Measurements from ENCODE around the gene TATDN2. TPM values are rescaled to one million over a fixed set of nuclear protein-coding genes. Genes with fewer than 3 reads are reported as not detected.

TATDN2 gene
- total and polyA plus RNA-seq, 9 of the 15 experiments (the other 6 are each of a cell fraction or from before 2014, with no cell fraction given) = 5.2 to 44.7 (median 25.8) TPM

DNA sequence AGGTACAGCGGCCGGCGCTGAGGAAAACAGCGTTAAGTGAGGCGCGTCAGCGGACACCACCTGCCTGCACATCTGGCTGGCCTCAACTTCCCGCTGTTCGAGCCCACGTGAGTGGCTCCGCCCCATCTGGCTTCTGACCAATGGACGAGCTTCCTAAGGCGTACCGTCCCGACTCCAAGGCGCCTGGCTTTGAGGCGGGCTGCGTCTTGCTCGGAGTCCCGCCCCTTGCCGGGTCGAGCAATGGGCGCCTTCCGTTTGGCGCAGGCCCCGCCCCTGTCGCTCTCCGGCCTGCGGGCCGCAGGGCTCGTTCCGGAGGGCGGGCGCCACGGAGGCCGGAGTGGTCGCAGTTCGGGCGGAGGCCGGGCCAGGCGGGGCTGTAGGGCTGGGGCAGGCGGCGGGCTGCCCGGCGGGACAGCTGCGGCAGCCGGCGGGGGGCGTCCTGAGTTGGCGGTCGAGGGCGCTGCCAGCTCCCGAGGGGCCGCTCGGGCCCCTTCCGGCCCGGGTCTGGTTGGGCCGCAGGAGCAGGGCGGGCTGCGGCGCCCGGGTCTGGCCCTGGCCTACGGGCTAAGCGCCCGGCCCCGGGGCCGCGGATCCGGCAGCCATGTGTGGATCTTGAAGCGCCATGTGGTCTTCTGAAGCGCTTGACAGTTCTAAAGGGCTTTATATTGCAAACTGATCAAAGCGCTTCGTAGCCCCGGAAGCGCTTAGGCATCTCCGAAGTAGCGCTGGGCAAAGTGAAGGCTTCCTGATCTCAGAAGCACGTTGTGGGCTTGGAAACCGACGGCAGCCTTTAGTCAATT, at the start of gene TATDN2 (continued):
- TF ChIP-seq ZNF165 (CRISPR knock-in tag; IDR thresholded peaks at IDR 0.05; ENCODE audit: borderline replicate concordance) (no peak), ZC3H4 (CRISPR knock-in tag; IDR thresholded peaks at IDR 0.05; ENCODE audit: borderline replicate concordance) (no peak), RHOXF2B (CRISPR knock-in tag; conservative IDR thresholded peaks at IDR 0.05) (no peak), SMARCA4 (IDR thresholded peaks at IDR 0.05) (no peak), FIP1L1 (IDR thresholded peaks at IDR 0.05; ENCODE audit: low read depth, low read length, poor library complexity, severe bottlenecking) (peak; percentile 84), ZNF133 (CRISPR knock-in tag; IDR thresholded peaks at IDR 0.05) (no peak), NFE2L1 (tag; IDR thresholded peaks at IDR 0.05; ENCODE audit: borderline replicate concordance, low read depth) (no peak), CBFA2T2 (conservative IDR thresholded peaks at IDR 0.05) (peak; percentile 57), CREBBP (IDR thresholded peaks at IDR 0.05; ENCODE audit: low read depth, low read length) (no peak), MAFF (IDR thresholded peaks at IDR 0.05; ENCODE audit: low read length) (no peak), MEF2D (tag; conservative IDR thresholded peaks at IDR 0.05; ENCODE audit: low read depth) (no peak), MTF1 (CRISPR knock-in tag; IDR thresholded peaks at IDR 0.05; ENCODE audit: borderline replicate concordance) (no peak; the same call in 1 of the 2 replicates), NCOA2 (IDR thresholded peaks at IDR 0.05; ENCODE audit: partially characterized antibody in 2 of 2) (no peak)
- TF ChIP-seq, protein P1, sequence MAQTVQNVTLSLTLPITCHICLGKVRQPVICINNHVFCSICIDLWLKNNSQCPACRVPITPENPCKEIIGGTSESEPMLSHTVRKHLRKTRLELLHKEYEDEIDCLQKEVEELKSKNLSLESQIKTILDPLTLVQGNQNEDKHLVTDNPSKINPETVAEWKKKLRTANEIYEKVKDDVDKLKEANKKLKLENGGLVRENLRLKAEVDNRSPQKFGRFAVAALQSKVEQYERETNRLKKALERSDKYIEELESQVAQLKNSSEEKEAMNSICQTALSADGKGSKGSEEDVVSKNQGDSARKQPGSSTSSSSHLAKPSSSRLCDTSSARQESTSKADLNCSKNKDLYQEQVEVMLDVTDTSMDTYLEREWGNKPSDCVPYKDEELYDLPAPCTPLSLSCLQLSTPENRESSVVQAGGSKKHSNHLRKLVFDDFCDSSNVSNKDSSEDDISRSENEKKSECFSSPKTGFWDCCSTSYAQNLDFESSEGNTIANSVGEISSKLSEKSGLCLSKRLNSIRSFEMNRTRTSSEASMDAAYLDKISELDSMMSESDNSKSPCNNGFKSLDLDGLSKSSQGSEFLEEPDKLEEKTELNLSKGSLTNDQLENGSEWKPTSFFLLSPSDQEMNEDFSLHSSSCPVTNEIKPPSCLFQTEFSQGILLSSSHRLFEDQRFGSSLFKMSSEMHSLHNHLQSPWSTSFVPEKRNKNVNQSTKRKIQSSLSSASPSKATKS (CRISPR knock-in tag; IDR thresholded peaks at IDR 0.05) = no peak
- TF ChIP-seq, protein P2, sequence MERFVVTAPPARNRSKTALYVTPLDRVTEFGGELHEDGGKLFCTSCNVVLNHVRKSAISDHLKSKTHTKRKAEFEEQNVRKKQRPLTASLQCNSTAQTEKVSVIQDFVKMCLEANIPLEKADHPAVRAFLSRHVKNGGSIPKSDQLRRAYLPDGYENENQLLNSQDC (CRISPR knock-in tag; IDR thresholded peaks at IDR 0.05) = no peak
- TF ChIP-seq, protein P3, sequence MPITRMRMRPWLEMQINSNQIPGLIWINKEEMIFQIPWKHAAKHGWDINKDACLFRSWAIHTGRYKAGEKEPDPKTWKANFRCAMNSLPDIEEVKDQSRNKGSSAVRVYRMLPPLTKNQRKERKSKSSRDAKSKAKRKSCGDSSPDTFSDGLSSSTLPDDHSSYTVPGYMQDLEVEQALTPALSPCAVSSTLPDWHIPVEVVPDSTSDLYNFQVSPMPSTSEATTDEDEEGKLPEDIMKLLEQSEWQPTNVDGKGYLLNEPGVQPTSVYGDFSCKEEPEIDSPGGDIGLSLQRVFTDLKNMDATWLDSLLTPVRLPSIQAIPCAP (CRISPR knock-in tag; IDR thresholded peaks at IDR 0.05; ENCODE audit: borderline replicate concordance) = no peak
- TF ChIP-seq, protein P4, sequence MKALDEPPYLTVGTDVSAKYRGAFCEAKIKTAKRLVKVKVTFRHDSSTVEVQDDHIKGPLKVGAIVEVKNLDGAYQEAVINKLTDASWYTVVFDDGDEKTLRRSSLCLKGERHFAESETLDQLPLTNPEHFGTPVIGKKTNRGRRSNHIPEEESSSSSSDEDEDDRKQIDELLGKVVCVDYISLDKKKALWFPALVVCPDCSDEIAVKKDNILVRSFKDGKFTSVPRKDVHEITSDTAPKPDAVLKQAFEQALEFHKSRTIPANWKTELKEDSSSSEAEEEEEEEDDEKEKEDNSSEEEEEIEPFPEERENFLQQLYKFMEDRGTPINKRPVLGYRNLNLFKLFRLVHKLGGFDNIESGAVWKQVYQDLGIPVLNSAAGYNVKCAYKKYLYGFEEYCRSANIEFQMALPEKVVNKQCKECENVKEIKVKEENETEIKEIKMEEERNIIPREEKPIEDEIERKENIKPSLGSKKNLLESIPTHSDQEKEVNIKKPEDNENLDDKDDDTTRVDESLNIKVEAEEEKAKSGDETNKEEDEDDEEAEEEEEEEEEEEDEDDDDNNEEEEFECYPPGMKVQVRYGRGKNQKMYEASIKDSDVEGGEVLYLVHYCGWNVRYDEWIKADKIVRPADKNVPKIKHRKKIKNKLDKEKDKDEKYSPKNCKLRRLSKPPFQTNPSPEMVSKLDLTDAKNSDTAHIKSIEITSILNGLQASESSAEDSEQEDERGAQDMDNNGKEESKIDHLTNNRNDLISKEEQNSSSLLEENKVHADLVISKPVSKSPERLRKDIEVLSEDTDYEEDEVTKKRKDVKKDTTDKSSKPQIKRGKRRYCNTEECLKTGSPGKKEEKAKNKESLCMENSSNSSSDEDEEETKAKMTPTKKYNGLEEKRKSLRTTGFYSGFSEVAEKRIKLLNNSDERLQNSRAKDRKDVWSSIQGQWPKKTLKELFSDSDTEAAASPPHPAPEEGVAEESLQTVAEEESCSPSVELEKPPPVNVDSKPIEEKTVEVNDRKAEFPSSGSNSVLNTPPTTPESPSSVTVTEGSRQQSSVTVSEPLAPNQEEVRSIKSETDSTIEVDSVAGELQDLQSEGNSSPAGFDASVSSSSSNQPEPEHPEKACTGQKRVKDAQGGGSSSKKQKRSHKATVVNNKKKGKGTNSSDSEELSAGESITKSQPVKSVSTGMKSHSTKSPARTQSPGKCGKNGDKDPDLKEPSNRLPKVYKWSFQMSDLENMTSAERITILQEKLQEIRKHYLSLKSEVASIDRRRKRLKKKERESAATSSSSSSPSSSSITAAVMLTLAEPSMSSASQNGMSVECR (CRISPR knock-in tag; IDR thresholded peaks at IDR 0.05) = peak; percentile 35; the same call in 1 of the 2 replicates
- TF ChIP-seq, protein P5, sequence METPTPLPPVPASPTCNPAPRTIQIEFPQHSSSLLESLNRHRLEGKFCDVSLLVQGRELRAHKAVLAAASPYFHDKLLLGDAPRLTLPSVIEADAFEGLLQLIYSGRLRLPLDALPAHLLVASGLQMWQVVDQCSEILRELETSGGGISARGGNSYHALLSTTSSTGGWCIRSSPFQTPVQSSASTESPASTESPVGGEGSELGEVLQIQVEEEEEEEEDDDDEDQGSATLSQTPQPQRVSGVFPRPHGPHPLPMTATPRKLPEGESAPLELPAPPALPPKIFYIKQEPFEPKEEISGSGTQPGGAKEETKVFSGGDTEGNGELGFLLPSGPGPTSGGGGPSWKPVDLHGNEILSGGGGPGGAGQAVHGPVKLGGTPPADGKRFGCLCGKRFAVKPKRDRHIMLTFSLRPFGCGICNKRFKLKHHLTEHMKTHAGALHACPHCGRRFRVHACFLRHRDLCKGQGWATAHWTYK (CRISPR knock-in tag; IDR thresholded peaks at IDR 0.05) = peak; percentile 84; the same call in 1 of the 2 replicates

All from K562 (cell line).